ENCODE results near the gene SYP. TPM values are rescaled to one million over a fixed set of nuclear protein-coding genes. Genes with fewer than 3 reads are reported as not detected.

The SYP gene
- total RNA-seq, 1 donor from 2014 or later, result 0.07 TPM

- Histone ChIP-seq H3K27ac (no peak within 1 kb of the TSS), H4K20me1 (ENCODE audit: low read depth) (no peaks in the 10 kb centered on the region), H3K4me1 (peaks cover 10% of the 10 kb centered on the region), H3K9me3 (ENCODE audit: low read depth) (no peaks in the 10 kb centered on the region), H3K4me3 (peak within 1 kb of the TSS; percentile 41), H2AFZ (replicated peaks) (no peak within 1 kb of the TSS), H3K4me2 (peak within 1 kb of the TSS; percentile 54), H3K27me3 (peaks cover 55% of the 10 kb centered on the region), H3F3A (ENCODE audit: low read depth) (peaks cover 5% of the 10 kb centered on the region), H3K36me3 (no peaks in the 10 kb centered on the region), H3K79me2 (ENCODE audit: low read depth) (no peaks in the 10 kb centered on the region), H3K9ac (no peak within 1 kb of the TSS)
- no peak for DNase-seq (ENCODE audit: low spot score)
- peaks cover 19% of the 10 kb centered on the region for H3K9me3 Mint-ChIP-seq
- H3K36me3 Mint-ChIP-seq, result no peaks in the 10 kb centered on the region
- H3K27me3 Mint-ChIP-seq (ENCODE audit: insufficient read depth, low read depth), result peaks cover 9% of the 10 kb centered on the region
- H3K4me1 Mint-ChIP-seq, result peaks cover 14% of the 10 kb centered on the region
- TF ChIP-seq EZH2phosphoT487 (IDR thresholded peaks at IDR 0.05) (no peak), EZH2 (IDR thresholded peaks at IDR 0.05) (no peak), CTCF (IDR thresholded peaks at IDR 0.05) (no peak)
- H3K27ac Mint-ChIP-seq, result no peak within 1 kb of the TSS
- H3K4me3 Mint-ChIP-seq, result peak within 1 kb of the TSS; percentile 65
Measured at GRCh38 chrX:49162620-49163019, 37.4 kb downstream of the SYP start, which contains the start of gene MAGIX. Gene MAGIX (plus strand): TSS chrX:49162758. CDS start chrX:49162890, 132 bp downstream.

- Mint-ChIP-seq H3K36me3 (no peaks in the 10 kb centered on the region), H3K9me3 (peaks cover 18% of the 10 kb centered on the region), H3K4me3 (no peak overlapping the region), H3K27me3 (ENCODE audit: insufficient read depth, low read depth) (peaks cover 5% of the 10 kb centered on the region), H3K27ac (no peak overlapping the region), H3K4me1 (peaks cover 8% of the 10 kb centered on the region)
- Histone ChIP-seq H3K4me3 (no peak overlapping the region), H3K9ac (no peak overlapping the region), H3F3A (ENCODE audit: low read depth) (peaks cover 5% of the 10 kb centered on the region), H3K4me2 (no peak overlapping the region), H3K4me1 (no peaks in the 10 kb centered on the region), H2AFZ (replicated peaks) (no peak overlapping the region), H3K9me3 (ENCODE audit: low read depth) (no peaks in the 10 kb centered on the region), H3K36me3 (no peaks in the 10 kb centered on the region), H4K20me1 (ENCODE audit: low read depth) (no peaks in the 10 kb centered on the region), H3K79me2 (ENCODE audit: low read depth) (no peaks in the 10 kb centered on the region), H3K27me3 (peaks cover 51% of the 10 kb centered on the region), H3K27ac (no peak overlapping the region)
- DNase-seq (ENCODE audit: low spot score), result no peak
- TF ChIP-seq EZH2 (IDR thresholded peaks at IDR 0.05), result no peak
Measured at GRCh38 chrX:49161632-49162031, 38.4 kb downstream of the SYP start.

GRCh38 chrX:49160908-49161307, 39.1 kb downstream of the SYP start:
- H3K27me3 Mint-ChIP-seq (ENCODE audit: insufficient read depth, low read depth), result peaks cover 3% of the 10 kb centered on the region
- peaks cover 7% of the 10 kb centered on the region for H3F3A ChIP-seq (ENCODE audit: low read depth)

More at GRCh38 chrX:49160908-49161307, 39.1 kb downstream of the SYP start:
- H3K4me1 ChIP-seq, result no peaks in the 10 kb centered on the region
- no peaks in the 10 kb centered on the region for H3K36me3 Mint-ChIP-seq
- no peak overlapping the region for H2AFZ ChIP-seq (replicated peaks)
- no peaks in the 10 kb centered on the region for H3K9me3 ChIP-seq (ENCODE audit: low read depth)
- no peaks in the 10 kb centered on the region for H3K36me3 ChIP-seq
- H4K20me1 ChIP-seq (ENCODE audit: low read depth), result no peaks in the 10 kb centered on the region
- no peak for DNase-seq (ENCODE audit: low spot score)
- peaks cover 8% of the 10 kb centered on the region for H3K4me1 Mint-ChIP-seq
- no peaks in the 10 kb centered on the region for H3K79me2 ChIP-seq (ENCODE audit: low read depth)
- no peak overlapping the region for H3K4me3 ChIP-seq
- no peak overlapping the region for H3K9ac ChIP-seq
- no peak overlapping the region for H3K27ac Mint-ChIP-seq
- H3K27ac ChIP-seq, result no peak overlapping the region
- H3K9me3 Mint-ChIP-seq, result peaks cover 16% of the 10 kb centered on the region
- no peak overlapping the region for H3K4me2 ChIP-seq
- TF ChIP-seq EZH2 (IDR thresholded peaks at IDR 0.05), result no peak
- TF ChIP-seq EZH2phosphoT487 (IDR thresholded peaks at IDR 0.05), result no peak
- no peak for TF ChIP-seq CTCF (IDR thresholded peaks at IDR 0.05)
- no peak overlapping the region for H3K4me3 Mint-ChIP-seq
- H3K27me3 ChIP-seq, result peaks cover 45% of the 10 kb centered on the region
